ENCODE results near the gene GREM2. TPM values are rescaled to one million over a fixed set of nuclear protein-coding genes. Genes with fewer than 3 reads are reported as not detected.

GREM2 gene
- total RNA-seq, 1 donor from 2014 or later, result 0.05 TPM

DNA sequence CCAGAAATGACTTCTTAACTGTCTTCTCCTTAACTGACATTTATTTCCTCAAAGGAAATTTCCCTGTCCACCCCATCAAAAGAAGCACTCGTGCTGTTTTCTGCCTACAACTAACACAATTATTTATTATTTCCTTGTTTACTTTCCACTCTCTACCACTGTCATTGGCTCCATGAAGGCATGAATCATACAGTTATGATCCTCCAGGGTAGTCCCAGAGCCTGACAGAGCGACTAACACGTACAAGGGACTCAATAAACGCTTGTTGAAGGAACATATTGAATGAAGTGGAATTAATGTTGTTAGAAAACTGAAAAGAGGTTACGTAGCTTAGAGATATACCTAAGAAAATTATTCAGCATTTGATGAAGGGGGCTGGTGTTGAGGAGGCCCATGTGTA, 20.9 kb downstream of the GREM2 start:
- Mint-ChIP-seq H3K27me3 (ENCODE audit: low read depth) (no peaks in the 10 kb centered on the region), H3K4me3 (ENCODE audit: unreplicated experiment) (no peak overlapping the region), H3K4me1 (ENCODE audit: low read depth) (no peaks in the 10 kb centered on the region), H3K27ac (ENCODE audit: unreplicated experiment) (no peak overlapping the region), H3K9me3 (ENCODE audit: low read depth) (no peaks in the 10 kb centered on the region), H3K36me3 (ENCODE audit: low read depth) (no peaks in the 10 kb centered on the region)
- TF ChIP-seq, protein P1, sequence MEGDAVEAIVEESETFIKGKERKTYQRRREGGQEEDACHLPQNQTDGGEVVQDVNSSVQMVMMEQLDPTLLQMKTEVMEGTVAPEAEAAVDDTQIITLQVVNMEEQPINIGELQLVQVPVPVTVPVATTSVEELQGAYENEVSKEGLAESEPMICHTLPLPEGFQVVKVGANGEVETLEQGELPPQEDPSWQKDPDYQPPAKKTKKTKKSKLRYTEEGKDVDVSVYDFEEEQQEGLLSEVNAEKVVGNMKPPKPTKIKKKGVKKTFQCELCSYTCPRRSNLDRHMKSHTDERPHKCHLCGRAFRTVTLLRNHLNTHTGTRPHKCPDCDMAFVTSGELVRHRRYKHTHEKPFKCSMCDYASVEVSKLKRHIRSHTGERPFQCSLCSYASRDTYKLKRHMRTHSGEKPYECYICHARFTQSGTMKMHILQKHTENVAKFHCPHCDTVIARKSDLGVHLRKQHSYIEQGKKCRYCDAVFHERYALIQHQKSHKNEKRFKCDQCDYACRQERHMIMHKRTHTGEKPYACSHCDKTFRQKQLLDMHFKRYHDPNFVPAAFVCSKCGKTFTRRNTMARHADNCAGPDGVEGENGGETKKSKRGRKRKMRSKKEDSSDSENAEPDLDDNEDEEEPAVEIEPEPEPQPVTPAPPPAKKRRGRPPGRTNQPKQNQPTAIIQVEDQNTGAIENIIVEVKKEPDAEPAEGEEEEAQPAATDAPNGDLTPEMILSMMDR (IDR thresholded peaks at IDR 0.05), result no peak
- no peak for DNase-seq (ENCODE audit: low spot score)

DNA sequence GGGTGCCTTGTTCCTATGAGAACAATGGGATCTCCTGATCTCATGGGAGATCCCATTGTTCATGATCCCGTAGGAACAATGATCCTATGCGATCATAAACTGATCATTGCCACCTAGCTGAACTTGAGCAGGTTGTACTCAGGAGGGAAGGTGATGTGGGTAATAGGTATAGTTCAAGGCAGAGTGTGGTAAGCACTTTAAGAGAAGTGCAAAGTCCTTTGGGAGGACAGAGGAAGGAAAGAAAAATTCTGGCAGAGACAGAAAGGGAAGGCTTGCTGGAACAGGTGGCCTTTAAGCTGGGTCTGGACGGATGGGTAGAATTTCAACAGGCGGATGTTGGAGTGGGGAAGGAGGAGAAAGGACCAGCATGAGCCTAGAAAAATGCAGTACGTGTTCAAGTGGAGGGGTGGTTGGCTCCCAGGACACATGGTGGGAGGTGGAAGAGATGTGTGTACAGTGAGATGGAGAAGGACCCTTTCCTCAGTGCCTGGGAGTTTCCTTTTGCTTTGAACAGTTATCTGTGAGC, 22.3 kb downstream of the GREM2 start:
- Mint-ChIP-seq H3K36me3 (ENCODE audit: low read depth) (no peaks in the 10 kb centered on the region), H3K4me1 (ENCODE audit: low read depth) (no peaks in the 10 kb centered on the region), H3K27ac (ENCODE audit: unreplicated experiment) (no peak overlapping the region), H3K9me3 (ENCODE audit: low read depth) (no peaks in the 10 kb centered on the region), H3K27me3 (ENCODE audit: low read depth) (no peaks in the 10 kb centered on the region), H3K4me3 (ENCODE audit: unreplicated experiment) (no peak overlapping the region)
- DNase-seq (ENCODE audit: low spot score), result no peak
- TF ChIP-seq, protein P1 (IDR thresholded peaks at IDR 0.05), result no peak

DNA sequence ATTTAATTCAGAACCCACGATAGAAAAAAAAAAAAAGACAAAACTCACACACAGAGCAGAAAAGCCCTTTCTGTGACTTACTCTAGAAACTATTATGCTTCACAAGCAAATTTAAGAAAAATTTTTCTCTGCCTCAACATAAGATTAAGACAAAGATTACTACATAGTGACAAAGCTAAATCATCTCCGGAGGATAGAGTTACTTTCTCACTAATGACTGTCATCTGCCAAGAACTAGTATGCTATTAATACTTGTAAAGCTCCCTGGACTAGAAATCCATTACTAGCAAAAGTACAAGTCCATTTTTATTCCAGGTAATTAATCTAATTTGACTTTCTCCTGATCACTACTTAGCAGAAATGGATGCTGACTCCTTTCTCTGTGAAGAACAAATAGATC, 25.9 kb downstream of the GREM2 start:
- H3K27me3 Mint-ChIP-seq (ENCODE audit: low read depth), result no peaks in the 10 kb centered on the region
- no peak overlapping the region for H3K27ac Mint-ChIP-seq (ENCODE audit: unreplicated experiment)
- TF ChIP-seq, protein P1 (IDR thresholded peaks at IDR 0.05), result no peak
- no peak for DNase-seq (ENCODE audit: low spot score)
- H3K9me3 Mint-ChIP-seq (ENCODE audit: low read depth), result no peaks in the 10 kb centered on the region
- no peaks in the 10 kb centered on the region for H3K36me3 Mint-ChIP-seq (ENCODE audit: low read depth)
- no peak overlapping the region for H3K4me3 Mint-ChIP-seq (ENCODE audit: unreplicated experiment)
- H3K4me1 Mint-ChIP-seq (ENCODE audit: low read depth), result peaks cover 5% of the 10 kb centered on the region

DNA sequence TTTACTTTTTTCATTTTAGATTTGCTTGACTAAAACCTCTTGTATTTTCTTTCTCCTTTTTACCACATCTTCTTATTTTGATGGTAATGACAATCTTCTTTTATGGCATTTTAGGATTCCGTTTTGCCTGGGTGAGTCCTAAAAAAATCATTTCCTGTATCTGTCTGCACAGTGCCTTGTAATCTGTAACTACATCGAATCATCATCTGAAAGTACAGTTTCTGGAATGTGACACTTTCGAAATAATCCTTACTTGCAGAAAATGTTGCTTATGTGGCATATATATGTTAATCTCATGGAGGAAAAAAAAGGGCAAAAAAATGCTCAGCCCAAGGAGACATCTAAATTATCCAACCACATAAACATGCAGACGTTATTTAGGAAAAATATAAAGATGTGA, 29.0 kb downstream of the GREM2 start:
- peak overlapping the region; percentile 55 for H3K27ac Mint-ChIP-seq (ENCODE audit: unreplicated experiment)
- no peak for DNase-seq (ENCODE audit: low spot score)
- no peaks in the 10 kb centered on the region for H3K27me3 Mint-ChIP-seq (ENCODE audit: low read depth)
- H3K4me3 Mint-ChIP-seq (ENCODE audit: unreplicated experiment), result no peak overlapping the region
- TF ChIP-seq, protein P1 (IDR thresholded peaks at IDR 0.05), result no peak
- H3K9me3 Mint-ChIP-seq (ENCODE audit: low read depth), result no peaks in the 10 kb centered on the region
- H3K36me3 Mint-ChIP-seq (ENCODE audit: low read depth), result no peaks in the 10 kb centered on the region
- H3K4me1 Mint-ChIP-seq (ENCODE audit: low read depth), result peaks cover 5% of the 10 kb centered on the region

DNA sequence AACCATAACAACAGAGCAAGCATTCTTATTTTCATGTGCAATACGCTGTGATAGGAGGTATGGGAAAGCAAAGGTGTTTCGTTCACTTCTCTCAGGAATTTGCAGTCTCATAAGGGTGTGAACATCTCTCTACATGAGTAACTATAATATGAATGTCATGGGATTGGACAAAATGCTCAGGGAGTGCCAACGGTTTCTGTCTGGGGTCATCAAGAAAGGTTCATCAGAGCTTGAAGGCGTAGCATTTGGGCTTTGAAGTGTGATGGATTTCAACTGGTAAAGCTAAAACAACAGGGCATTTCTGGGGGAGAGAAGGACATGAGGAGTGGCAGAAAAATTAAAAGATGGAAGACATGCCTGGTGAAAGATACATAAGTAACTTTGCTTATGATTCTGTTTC, 32.4 kb downstream of the GREM2 start:
- Mint-ChIP-seq H3K4me1 (ENCODE audit: low read depth) (peaks cover 19% of the 10 kb centered on the region), H3K27ac (ENCODE audit: unreplicated experiment) (no peak overlapping the region), H3K36me3 (ENCODE audit: low read depth) (no peaks in the 10 kb centered on the region), H3K4me3 (ENCODE audit: unreplicated experiment) (no peak overlapping the region), H3K9me3 (ENCODE audit: low read depth) (no peaks in the 10 kb centered on the region), H3K27me3 (ENCODE audit: low read depth) (no peaks in the 10 kb centered on the region)
- TF ChIP-seq, protein P1 (IDR thresholded peaks at IDR 0.05), result no peak
- DNase-seq (ENCODE audit: low spot score), result no peak
